ENCODE data around the gene ZKSCAN7. TPM values are rescaled to one million over a fixed set of nuclear protein-coding genes. Genes with fewer than 3 reads are reported as not detected.

Gene ZKSCAN7
- total and polyA plus RNA-seq, 2 donors (not counting 1 experiment from before 2014, with no cell fraction given): 3.0 to 13.2 TPM

- no peaks in the 10 kb centered on the region for H3K36me3 ChIP-seq (ENCODE audit: control insufficient read depth, insufficient read depth, low read length)
- no peak overlapping the region for H3K4me3 ChIP-seq (replicated peaks in 1 of 4; ENCODE audit: control extremely low read depth in 1 of 4, insufficient read depth in 1 of 4, low read depth in 3 of 4, low read length in 4 of 4)
- no peaks in the 10 kb centered on the region for H4K20me1 ChIP-seq (ENCODE audit: control insufficient read depth, extremely low read depth, insufficient read depth, low read length)
- no peaks in the 10 kb centered on the region for H3K27me3 ChIP-seq (ENCODE audit: control insufficient read depth, insufficient read depth, low read length)
- no peaks in the 10 kb centered on the region for H3K9me3 ChIP-seq (ENCODE audit: control insufficient read depth, insufficient read depth, low read depth, low read length)
- DNase-seq (ENCODE audit: low read depth in 2 of 2): no peak
- peaks cover 11% of the 10 kb centered on the region for H3K79me2 ChIP-seq (ENCODE audit: control insufficient read depth, insufficient read depth, low read length)
- no peak overlapping the region for H3K4me2 ChIP-seq (ENCODE audit: extremely low read depth, insufficient read depth, low read length)
- TF ChIP-seq CTCF (conservative IDR thresholded peaks at IDR 0.05 in 1 of 2, IDR thresholded peaks at IDR 0.05 in 1 of 2; ENCODE audit: low read depth in 1 of 2, low read length in 2 of 2) (no peak), EZH2 (IDR thresholded peaks at IDR 0.05; ENCODE audit: low read length, missing control alignments) (no peak)
- H3K27ac ChIP-seq (ENCODE audit: insufficient read depth, low read length): no peak overlapping the region
- no peaks in the 10 kb centered on the region for H3K4me1 ChIP-seq (ENCODE audit: control insufficient read depth, extremely low read depth, insufficient read depth, low read length)
- no peak overlapping the region for H2AFZ ChIP-seq (ENCODE audit: low read length)
- H3K9ac ChIP-seq (ENCODE audit: insufficient read depth, low read length): no peak overlapping the region
Measured at GRCh38 chr3:44513513-44513912, 41.5 kb upstream of the ZKSCAN7 start.

GRCh38 chr3:44516230-44516629, 38.8 kb upstream of the ZKSCAN7 start:
- H3K4me3 ChIP-seq (replicated peaks in 1 of 4; ENCODE audit: control extremely low read depth in 1 of 4, insufficient read depth in 1 of 4, low read depth in 3 of 4, low read length in 4 of 4): no peak overlapping the region
- no peak for DNase-seq (ENCODE audit: low read depth in 2 of 2)
- no peaks in the 10 kb centered on the region for H3K4me1 ChIP-seq (ENCODE audit: control insufficient read depth, extremely low read depth, insufficient read depth, low read length)
- H3K27ac ChIP-seq (ENCODE audit: insufficient read depth, low read length): no peak overlapping the region
- no peaks in the 10 kb centered on the region for H3K79me2 ChIP-seq (ENCODE audit: control insufficient read depth, insufficient read depth, low read length)
- H2AFZ ChIP-seq (ENCODE audit: low read length): no peak overlapping the region
- H4K20me1 ChIP-seq (ENCODE audit: control insufficient read depth, extremely low read depth, insufficient read depth, low read length): no peaks in the 10 kb centered on the region
- no peaks in the 10 kb centered on the region for H3K27me3 ChIP-seq (ENCODE audit: control insufficient read depth, insufficient read depth, low read length)
- no peaks in the 10 kb centered on the region for H3K36me3 ChIP-seq (ENCODE audit: control insufficient read depth, insufficient read depth, low read length)
- no peak overlapping the region for H3K4me2 ChIP-seq (ENCODE audit: extremely low read depth, insufficient read depth, low read length)
- TF ChIP-seq EZH2 (IDR thresholded peaks at IDR 0.05; ENCODE audit: low read length, missing control alignments) (no peak), CTCF (conservative IDR thresholded peaks at IDR 0.05 in 1 of 2, IDR thresholded peaks at IDR 0.05 in 1 of 2; ENCODE audit: low read depth in 1 of 2, low read length in 2 of 2) (no peak)
- H3K9ac ChIP-seq (ENCODE audit: insufficient read depth, low read length): no peak overlapping the region
- no peaks in the 10 kb centered on the region for H3K9me3 ChIP-seq (ENCODE audit: control insufficient read depth, insufficient read depth, low read depth, low read length)

GRCh38 chr3:44518782-44519156, 36.2 kb upstream of the ZKSCAN7 start:
- no peak overlapping the region for H3K9ac ChIP-seq (ENCODE audit: insufficient read depth, low read length)
- H3K36me3 ChIP-seq (ENCODE audit: control insufficient read depth, insufficient read depth, low read length): no peaks in the 10 kb centered on the region
- no peaks in the 10 kb centered on the region for H3K27me3 ChIP-seq (ENCODE audit: control insufficient read depth, insufficient read depth, low read length)
- no peak overlapping the region for H2AFZ ChIP-seq (ENCODE audit: low read length)
- H3K9me3 ChIP-seq (ENCODE audit: control insufficient read depth, insufficient read depth, low read depth, low read length): no peaks in the 10 kb centered on the region
- no peak for DNase-seq (ENCODE audit: low read depth in 2 of 2)
- no peaks in the 10 kb centered on the region for H4K20me1 ChIP-seq (ENCODE audit: control insufficient read depth, extremely low read depth, insufficient read depth, low read length)
- H3K27ac ChIP-seq (ENCODE audit: insufficient read depth, low read length): no peak overlapping the region
- TF ChIP-seq CTCF (conservative IDR thresholded peaks at IDR 0.05 in 1 of 2, IDR thresholded peaks at IDR 0.05 in 1 of 2; ENCODE audit: low read depth in 1 of 2, low read length in 2 of 2): no peak
- TF ChIP-seq EZH2 (IDR thresholded peaks at IDR 0.05; ENCODE audit: low read length, missing control alignments): no peak
- H3K79me2 ChIP-seq (ENCODE audit: control insufficient read depth, insufficient read depth, low read length): no peaks in the 10 kb centered on the region
- no peak overlapping the region for H3K4me2 ChIP-seq (ENCODE audit: extremely low read depth, insufficient read depth, low read length)
- H3K4me3 ChIP-seq (replicated peaks in 1 of 4; ENCODE audit: control extremely low read depth in 1 of 4, insufficient read depth in 1 of 4, low read depth in 3 of 4, low read length in 4 of 4): no peak overlapping the region
- no peaks in the 10 kb centered on the region for H3K4me1 ChIP-seq (ENCODE audit: control insufficient read depth, extremely low read depth, insufficient read depth, low read length)

Data from fibroblast of lung (primary cell).